Suppressor macrophage (primary cell): ENCODE results near the gene CDH20.

Experiments
- DNase-seq, 4 experiments: peaks; one replicate each; pipeline ENCODE4 v3.0.0-alpha.2; 2020 to 2022

CDH20 gene

GRCh38 chr18:61578846-61579245 is 245.6 kb downstream of the CDH20 start:
- no peak for DNase-seq

DNA sequence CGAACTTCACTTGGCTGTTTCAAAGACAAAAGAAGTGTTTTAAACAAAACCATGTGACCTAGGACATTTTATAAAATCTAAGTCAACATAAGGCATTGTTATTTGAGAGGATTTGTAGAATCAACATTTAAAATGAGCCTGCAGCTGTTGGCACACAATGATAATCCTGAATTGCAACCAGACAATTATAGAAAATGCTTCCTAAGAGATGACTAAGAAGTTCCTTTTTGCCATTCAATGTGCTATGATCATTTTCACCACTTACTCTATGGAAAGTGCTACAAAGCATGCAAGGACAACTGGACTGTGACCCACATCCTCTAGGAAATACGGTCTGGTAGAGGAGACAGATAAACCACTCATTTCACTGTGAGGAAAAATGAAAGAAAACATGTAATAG is 246.4 kb downstream of the CDH20 start:
- peak in 1 of 4 experiments; percentile 13 for DNase-seq

DNA sequence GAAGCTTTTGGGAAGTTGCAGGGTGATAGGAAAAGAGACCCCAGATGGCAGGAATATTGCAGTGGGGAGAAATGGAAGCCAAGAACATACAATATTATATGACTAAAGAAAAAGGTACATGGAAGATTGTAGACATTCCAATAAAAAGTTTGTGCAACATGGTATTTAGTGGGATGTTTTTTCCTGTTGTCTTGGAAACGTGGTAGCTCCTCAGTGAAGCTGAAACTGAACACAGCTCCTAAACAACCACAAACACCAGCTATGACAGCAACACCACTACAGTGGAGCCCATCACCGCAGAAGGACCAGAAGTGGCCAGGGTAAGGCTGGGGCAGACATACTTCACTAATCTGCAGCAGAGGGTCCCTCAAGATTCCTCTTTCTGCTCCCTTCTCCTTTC is 246.8 kb downstream of the CDH20 start:
- no peak for DNase-seq

DNA sequence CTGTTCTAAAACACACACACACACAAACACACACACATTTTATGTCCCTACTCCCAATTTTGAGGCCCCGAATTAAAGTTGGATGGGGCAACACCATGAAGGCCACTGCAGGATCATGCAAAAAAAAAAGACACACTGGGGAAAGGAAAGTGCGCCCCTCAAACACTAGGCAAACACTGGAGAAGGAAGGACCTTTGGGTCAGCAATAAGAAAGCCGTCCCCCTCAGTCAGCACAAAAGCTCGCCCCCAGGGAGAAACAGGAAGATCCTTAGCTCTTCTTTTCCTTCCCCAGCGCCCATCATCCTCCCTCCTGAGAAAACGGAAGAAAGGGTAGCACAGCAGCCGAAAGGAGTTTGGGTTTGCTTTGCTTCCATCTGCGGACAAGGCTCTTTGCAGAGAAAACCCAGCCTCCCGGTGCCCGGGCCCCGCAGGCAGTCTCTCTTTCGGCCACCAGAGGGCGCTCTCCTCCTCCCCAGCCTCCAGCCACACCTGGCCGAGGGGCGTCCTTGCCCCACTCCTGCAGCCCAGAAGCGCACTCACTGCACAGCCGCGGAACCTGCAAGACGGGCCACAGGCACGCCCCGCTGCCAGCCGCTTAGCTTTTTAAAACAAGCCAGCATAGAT is 248.5 kb downstream of the CDH20 start:
- DNase-seq = peak; percentile 59 to 77 (median 66)

DNA sequence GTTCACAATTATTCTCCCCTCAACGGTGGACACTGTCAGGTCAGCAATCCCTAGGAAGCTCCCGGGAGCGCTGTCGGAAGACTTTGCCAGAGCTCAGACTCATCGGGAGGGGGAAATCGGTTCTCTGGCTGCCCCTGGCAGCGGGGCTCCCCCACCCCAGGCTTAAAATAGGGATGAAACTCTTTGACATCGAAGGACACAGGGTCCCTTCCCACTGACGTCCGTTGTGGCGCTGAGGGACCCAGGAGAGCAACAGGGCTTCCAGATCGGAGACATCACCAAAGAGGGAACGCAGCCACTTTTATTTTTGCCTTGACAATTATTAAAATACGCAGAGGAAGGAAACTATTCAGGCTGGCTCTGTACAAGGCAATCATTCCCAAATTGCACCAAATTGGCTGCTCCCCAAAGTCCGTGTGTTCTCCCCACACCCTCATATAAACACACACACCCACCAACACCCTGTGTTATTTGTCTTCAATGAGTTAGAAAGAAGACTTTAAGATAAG is 249.0 kb downstream of the CDH20 start:
- DNase-seq = no peak

GRCh38 chr18:61583548-61583947 is 250.3 kb downstream of the CDH20 start:
- no peak for DNase-seq

DNA sequence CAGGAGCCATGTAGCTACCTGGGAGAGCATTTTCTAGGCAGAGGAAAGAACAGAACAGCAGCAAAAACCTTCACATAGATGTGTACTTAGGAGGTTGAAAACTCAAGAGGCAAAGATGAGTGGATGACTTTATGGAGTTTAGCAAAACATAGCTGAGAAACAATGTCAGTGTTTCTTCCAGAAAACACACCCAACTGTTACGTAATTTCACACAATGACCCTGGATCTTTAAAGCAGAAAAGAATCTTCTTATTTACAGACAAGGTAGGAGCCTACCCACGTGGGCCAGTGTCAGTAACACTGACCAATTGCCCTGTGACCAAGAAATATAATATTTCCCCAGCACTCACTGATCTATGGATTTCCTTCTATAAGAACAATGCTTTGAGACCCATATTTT is 254.6 kb downstream of the CDH20 start:
- no peak for DNase-seq

DNA sequence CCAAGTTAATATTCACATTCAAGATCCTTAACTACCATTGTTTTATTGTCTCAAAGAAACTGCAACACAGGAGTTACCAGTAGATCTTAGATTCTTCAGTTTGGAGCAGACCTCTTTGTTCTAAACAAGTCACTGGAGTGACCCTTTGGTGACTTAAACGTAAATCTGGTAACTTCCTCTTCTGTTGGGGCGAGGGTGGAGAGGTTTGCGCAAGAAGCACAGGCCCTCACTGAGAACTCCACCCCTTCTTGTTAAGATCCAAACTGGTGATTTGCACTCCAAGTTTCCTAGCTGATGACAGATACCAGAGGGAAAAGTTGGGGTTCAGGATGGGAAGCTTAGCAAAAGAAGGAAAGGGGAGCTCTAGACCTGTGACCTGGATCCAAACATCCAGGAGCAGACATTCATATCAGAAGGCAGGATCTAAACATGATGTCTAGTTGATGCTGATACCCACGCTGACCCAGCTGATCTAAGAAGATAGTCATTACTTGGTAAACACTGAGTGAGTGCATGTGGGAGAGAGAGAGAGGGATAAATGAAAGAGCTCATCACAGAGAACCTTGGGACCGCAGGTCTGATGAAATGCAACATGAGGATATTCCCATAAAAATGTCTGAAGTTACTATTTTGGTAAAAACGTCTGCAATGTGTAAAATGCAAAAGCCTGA is 256.0 kb downstream of the CDH20 start:
- peak; percentile 69 to 86 (median 79) for DNase-seq

- no peak for DNase-seq
These were observed 256.5 kb downstream of the CDH20 start for GRCh38 chr18:61589724-61590065.

- DNase-seq = no peak
These were observed 258.0 kb downstream of the CDH20 start for GRCh38 chr18:61591253-61591652.

DNA sequence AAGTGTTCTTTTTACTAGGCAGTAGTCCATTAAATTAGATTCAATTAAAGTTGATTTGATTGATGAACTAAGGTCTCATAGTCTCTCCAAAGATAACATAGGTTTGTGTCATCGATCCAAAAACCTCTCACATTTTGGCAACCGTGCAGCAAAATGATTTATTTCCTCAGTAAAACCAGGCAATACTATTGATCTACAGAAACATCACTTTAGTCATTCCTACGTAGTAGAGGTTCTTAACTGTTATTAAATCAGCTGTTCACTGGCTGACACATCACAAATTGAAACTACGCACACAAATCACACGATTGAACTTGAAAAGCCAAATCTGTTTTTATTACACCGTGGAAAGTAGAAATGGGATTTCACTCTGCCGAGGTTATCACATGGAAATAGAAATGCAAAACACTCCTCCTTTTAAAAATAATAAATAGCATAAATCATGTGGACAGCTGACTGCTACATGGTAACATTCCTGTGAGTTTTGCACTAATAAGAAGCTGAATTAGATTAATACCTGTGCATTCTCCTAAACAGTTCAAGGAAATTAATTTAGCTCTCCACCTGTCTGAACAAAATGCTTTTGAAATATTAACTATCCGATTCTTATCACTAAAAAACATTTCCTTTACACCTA is 262.5 kb downstream of the CDH20 start:
- no peak for DNase-seq

DNA sequence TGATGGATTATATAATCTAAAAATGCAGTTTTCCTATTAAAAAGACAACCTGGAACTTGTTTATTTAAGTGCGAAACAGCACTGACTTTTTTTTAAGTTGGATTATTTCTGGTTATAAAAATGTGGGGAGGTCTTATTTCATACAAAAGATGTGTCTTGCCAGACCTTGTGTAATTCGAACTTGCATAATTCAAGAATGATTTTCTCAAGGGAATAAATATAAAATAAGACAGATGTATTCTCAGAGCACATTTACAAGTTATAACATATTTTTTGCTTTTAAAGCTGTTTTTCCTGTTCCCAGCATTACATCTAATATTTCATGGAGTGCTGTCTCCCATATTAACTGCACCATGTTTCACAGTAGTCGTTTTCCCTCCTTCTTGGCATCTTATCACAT is 263.1 kb downstream of the CDH20 start:
- no peak for DNase-seq

GRCh38 chr18:61597316-61597715 is 264.1 kb downstream of the CDH20 start:
- no peak for DNase-seq

- DNase-seq = no peak
These were observed 267.2 kb downstream of the CDH20 start for GRCh38 chr18:61600422-61600821.

- no peak for DNase-seq
These were observed 269.6 kb downstream of the CDH20 start for GRCh38 chr18:61602836-61603235.
